ENCODE results near the gene ZNF385D.

DNA sequence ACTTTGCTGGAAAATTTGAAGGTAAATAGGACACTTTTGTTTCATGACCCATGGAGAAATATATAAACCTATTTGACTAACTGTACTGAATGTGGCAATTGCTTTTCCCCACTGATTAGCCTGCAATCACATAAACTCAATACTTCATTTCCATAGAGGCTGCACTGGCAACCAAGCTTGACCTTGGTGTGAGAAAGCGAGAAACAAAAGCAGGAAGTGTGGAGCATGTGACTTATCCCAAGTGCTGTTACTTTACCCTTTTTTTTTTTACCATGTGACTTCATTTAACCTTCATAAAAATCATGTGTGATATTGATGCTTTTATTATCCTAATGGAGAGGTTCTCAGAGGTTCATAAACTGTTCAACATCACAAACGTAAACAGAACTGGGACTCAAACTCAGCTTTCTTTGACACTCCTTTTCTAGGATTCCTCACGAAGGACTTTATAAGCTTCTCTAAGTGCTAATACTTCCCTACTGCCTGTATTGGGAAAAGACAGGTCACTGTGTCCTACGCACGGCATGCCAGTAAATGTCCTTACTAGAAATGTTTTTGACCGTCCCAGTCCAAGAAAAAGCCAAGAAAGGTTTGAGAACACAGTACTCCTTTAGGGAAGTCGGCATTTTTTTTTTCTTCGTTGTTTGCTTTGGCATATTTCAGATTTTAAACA is 34.9 kb upstream of the ZNF385D start:
- TF ChIP-seq, protein P1, sequence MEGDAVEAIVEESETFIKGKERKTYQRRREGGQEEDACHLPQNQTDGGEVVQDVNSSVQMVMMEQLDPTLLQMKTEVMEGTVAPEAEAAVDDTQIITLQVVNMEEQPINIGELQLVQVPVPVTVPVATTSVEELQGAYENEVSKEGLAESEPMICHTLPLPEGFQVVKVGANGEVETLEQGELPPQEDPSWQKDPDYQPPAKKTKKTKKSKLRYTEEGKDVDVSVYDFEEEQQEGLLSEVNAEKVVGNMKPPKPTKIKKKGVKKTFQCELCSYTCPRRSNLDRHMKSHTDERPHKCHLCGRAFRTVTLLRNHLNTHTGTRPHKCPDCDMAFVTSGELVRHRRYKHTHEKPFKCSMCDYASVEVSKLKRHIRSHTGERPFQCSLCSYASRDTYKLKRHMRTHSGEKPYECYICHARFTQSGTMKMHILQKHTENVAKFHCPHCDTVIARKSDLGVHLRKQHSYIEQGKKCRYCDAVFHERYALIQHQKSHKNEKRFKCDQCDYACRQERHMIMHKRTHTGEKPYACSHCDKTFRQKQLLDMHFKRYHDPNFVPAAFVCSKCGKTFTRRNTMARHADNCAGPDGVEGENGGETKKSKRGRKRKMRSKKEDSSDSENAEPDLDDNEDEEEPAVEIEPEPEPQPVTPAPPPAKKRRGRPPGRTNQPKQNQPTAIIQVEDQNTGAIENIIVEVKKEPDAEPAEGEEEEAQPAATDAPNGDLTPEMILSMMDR (IDR thresholded peaks at IDR 0.05) = no peak
- TF ChIP-seq POLR2AphosphoS5 (IDR thresholded peaks at IDR 0.05; ENCODE audit: low read depth, low read length) (no peak), SIN3A (IDR thresholded peaks at IDR 0.05; ENCODE audit: borderline replicate concordance, insufficient read depth, low read depth, low read length) (no peak), TCF7L2 (IDR thresholded peaks at IDR 0.05; ENCODE audit: low read depth, low read length) (no peak)
- TF ChIP-seq, protein P2, sequence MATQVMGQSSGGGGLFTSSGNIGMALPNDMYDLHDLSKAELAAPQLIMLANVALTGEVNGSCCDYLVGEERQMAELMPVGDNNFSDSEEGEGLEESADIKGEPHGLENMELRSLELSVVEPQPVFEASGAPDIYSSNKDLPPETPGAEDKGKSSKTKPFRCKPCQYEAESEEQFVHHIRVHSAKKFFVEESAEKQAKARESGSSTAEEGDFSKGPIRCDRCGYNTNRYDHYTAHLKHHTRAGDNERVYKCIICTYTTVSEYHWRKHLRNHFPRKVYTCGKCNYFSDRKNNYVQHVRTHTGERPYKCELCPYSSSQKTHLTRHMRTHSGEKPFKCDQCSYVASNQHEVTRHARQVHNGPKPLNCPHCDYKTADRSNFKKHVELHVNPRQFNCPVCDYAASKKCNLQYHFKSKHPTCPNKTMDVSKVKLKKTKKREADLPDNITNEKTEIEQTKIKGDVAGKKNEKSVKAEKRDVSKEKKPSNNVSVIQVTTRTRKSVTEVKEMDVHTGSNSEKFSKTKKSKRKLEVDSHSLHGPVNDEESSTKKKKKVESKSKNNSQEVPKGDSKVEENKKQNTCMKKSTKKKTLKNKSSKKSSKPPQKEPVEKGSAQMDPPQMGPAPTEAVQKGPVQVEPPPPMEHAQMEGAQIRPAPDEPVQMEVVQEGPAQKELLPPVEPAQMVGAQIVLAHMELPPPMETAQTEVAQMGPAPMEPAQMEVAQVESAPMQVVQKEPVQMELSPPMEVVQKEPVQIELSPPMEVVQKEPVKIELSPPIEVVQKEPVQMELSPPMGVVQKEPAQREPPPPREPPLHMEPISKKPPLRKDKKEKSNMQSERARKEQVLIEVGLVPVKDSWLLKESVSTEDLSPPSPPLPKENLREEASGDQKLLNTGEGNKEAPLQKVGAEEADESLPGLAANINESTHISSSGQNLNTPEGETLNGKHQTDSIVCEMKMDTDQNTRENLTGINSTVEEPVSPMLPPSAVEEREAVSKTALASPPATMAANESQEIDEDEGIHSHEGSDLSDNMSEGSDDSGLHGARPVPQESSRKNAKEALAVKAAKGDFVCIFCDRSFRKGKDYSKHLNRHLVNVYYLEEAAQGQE (IDR thresholded peaks at IDR 0.05; ENCODE audit: insufficient read depth in 1 of 2, low read depth in 2 of 2, low read length in 1 of 2) = no peak
